ENCODE data around the gene JAK1. TPM values are rescaled to one million over a fixed set of nuclear protein-coding genes. Genes with fewer than 3 reads are reported as not detected.

JAK1 gene
- total and polyA plus RNA-seq, 2 experiments from 2014 or later: 8.0 to 19.5 TPM

GRCh38 chr1:64842224-64842623 lies 124.1 kb downstream of the JAK1 start:
- ATAC-seq: no peak
- no peaks in the 10 kb centered on the region for H3F3A ChIP-seq (replicated peaks; ENCODE audit: low read depth)
- H3K4me2 ChIP-seq: no peak overlapping the region
- H3K4me1 ChIP-seq (ENCODE audit: insufficient read depth): no peaks in the 10 kb centered on the region
- no peak overlapping the region for H3K27ac ChIP-seq (ENCODE audit: low read depth)
- TF ChIP-seq CREB1 (CRISPR knock-in tag; IDR thresholded peaks at IDR 0.05; ENCODE audit: low read depth): no peak
- no peak for TF ChIP-seq JUNB (IDR thresholded peaks at IDR 0.05; ENCODE audit: unreplicated experiment)
- TF ChIP-seq, protein P1, sequence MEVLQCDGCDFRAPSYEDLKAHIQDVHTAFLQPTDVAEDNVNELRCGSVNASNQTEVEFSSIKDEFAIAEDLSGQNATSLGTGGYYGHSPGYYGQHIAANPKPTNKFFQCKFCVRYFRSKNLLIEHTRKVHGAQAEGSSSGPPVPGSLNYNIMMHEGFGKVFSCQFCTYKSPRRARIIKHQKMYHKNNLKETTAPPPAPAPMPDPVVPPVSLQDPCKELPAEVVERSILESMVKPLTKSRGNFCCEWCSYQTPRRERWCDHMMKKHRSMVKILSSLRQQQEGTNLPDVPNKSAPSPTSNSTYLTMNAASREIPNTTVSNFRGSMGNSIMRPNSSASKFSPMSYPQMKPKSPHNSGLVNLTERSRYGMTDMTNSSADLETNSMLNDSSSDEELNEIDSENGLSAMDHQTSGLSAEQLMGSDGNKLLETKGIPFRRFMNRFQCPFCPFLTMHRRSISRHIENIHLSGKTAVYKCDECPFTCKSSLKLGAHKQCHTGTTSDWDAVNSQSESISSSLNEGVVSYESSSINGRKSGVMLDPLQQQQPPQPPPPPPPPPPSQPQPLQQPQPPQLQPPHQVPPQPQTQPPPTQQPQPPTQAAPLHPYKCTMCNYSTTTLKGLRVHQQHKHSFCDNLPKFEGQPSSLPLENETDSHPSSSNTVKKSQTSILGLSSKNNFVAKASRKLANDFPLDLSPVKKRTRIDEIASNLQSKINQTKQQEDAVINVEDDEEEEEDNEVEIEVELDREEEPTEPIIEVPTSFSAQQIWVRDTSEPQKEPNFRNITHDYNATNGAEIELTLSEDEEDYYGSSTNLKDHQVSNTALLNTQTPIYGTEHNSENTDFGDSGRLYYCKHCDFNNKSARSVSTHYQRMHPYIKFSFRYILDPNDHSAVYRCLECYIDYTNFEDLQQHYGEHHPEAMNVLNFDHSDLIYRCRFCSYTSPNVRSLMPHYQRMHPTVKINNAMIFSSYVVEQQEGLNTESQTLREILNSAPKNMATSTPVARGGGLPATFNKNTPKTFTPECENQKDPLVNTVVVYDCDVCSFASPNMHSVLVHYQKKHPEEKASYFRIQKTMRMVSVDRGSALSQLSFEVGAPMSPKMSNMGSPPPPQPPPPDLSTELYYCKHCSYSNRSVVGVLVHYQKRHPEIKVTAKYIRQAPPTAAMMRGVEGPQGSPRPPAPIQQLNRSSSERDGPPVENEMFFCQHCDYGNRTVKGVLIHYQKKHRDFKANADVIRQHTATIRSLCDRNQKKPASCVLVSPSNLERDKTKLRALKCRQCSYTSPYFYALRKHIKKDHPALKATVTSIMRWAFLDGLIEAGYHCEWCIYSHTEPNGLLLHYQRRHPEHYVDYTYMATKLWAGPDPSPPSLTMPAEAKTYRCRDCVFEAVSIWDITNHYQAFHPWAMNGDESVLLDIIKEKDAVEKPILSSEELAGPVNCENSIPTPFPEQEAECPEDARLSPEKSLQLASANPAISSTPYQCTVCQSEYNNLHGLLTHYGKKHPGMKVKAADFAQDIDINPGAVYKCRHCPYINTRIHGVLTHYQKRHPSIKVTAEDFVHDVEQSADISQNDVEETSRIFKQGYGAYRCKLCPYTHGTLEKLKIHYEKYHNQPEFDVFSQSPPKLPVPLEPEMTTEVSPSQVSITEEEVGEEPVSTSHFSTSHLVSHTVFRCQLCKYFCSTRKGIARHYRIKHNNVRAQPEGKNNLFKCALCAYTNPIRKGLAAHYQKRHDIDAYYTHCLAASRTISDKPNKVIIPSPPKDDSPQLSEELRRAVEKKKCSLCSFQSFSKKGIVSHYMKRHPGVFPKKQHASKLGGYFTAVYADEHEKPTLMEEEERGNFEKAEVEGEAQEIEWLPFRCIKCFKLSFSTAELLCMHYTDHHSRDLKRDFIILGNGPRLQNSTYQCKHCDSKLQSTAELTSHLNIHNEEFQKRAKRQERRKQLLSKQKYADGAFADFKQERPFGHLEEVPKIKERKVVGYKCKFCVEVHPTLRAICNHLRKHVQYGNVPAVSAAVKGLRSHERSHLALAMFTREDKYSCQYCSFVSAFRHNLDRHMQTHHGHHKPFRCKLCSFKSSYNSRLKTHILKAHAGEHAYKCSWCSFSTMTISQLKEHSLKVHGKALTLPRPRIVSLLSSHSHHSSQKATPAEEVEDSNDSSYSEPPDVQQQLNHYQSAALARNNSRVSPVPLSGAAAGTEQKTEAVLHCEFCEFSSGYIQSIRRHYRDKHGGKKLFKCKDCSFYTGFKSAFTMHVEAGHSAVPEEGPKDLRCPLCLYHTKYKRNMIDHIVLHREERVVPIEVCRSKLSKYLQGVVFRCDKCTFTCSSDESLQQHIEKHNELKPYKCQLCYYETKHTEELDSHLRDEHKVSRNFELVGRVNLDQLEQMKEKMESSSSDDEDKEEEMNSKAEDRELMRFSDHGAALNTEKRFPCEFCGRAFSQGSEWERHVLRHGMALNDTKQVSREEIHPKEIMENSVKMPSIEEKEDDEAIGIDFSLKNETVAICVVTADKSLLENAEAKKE (CRISPR knock-in tag; IDR thresholded peaks at IDR 0.05): no peak
- no peak for TF ChIP-seq STAT1 (IDR thresholded peaks at IDR 0.05; ENCODE audit: unreplicated experiment)
- TF ChIP-seq, protein P2, sequence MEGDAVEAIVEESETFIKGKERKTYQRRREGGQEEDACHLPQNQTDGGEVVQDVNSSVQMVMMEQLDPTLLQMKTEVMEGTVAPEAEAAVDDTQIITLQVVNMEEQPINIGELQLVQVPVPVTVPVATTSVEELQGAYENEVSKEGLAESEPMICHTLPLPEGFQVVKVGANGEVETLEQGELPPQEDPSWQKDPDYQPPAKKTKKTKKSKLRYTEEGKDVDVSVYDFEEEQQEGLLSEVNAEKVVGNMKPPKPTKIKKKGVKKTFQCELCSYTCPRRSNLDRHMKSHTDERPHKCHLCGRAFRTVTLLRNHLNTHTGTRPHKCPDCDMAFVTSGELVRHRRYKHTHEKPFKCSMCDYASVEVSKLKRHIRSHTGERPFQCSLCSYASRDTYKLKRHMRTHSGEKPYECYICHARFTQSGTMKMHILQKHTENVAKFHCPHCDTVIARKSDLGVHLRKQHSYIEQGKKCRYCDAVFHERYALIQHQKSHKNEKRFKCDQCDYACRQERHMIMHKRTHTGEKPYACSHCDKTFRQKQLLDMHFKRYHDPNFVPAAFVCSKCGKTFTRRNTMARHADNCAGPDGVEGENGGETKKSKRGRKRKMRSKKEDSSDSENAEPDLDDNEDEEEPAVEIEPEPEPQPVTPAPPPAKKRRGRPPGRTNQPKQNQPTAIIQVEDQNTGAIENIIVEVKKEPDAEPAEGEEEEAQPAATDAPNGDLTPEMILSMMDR (conservative IDR thresholded peaks at IDR 0.05; ENCODE audit: low read depth in 2 of 2): no peak
- no peaks in the 10 kb centered on the region for H3K27me3 ChIP-seq (ENCODE audit: insufficient read depth)
- H3K27me3 Mint-ChIP-seq (ENCODE audit: insufficient read depth, low read depth, poor library complexity): peaks cover 5% of the 10 kb centered on the region
- H3K79me2 ChIP-seq (replicated peaks; ENCODE audit: insufficient read depth): no peaks in the 10 kb centered on the region
- no peak overlapping the region for H2AFZ ChIP-seq
- no peak overlapping the region for H3K4me3 Mint-ChIP-seq
- H3K4me1 Mint-ChIP-seq: peaks cover 8% of the 10 kb centered on the region; the same call in 2 of the 3 replicates
- no peak for DNase-seq (ENCODE audit: low spot score)
- 0 out of 2 replicates have a peak, but pooled peaks cover under 1% of the 10 kb centered on the region for H3K9me2 ChIP-seq (ENCODE audit: insufficient read depth)
- no peaks in the 10 kb centered on the region for H4K20me1 ChIP-seq (replicated peaks; ENCODE audit: insufficient read depth)
- H3K36me3 ChIP-seq (ENCODE audit: insufficient read depth): no peaks in the 10 kb centered on the region; the same call in 1 of the 2 replicates
- H3K9me3 Mint-ChIP-seq: no peaks in the 10 kb centered on the region
- no peak overlapping the region for H3K4me3 ChIP-seq
- H3K36me3 Mint-ChIP-seq (ENCODE audit: low read depth): peaks cover 19% of the 10 kb centered on the region
- no peak overlapping the region for H3K27ac Mint-ChIP-seq

Measured in GM23338 (cell line).